H1 (cell line): ENCODE data around the gene IL9. TPM values are rescaled to one million over a fixed set of nuclear protein-coding genes. Genes with fewer than 3 reads are reported as not detected.

Source experiments
- CTCF ChIA-PET: fragments of 300-600 bp; sonication (Branson Sonifier 250); formaldehyde crosslinking; loops from one replicate; lab custom pipeline; 2021; ENCODE audit not compliant: partially characterized antibody; lab: Charles Lee
- POLR2A ChIA-PET: fragments of 300-600 bp; sonication (Branson Sonifier 250); formaldehyde crosslinking; loops from one replicate; lab custom pipeline; 2021; ENCODE audit warnings: inconsistent platforms; ENCODE audit not compliant: partially characterized antibody; lab: Charles Lee
- DNase-seq, 2 experiments: peaks; one replicate each; pipeline versions ENCODE4 v3.0.0 to v3.0.0-alpha.2; 2010 to 2022; ENCODE audit warnings: low spot score in 2 of 2, low read depth in 1 of 2, mixed read lengths in 1 of 2
- FAIRE-seq: peaks from 2 replicates; lab custom pipeline; 2011; peaks lifted over from hg19 to GRCh38; lab: Jason Lieb, UNC
- H2AFZ ChIP-seq: 2 replicates; pipeline ENCODE4 v1.8.1; 2012; ENCODE audit warnings: low read length, inconsistent platforms
- H2AK5ac ChIP-seq: 2 replicates; pipeline ENCODE4 v1.6.1; 2013; ENCODE audit warnings: low read depth, low read length
- H2BK120ac ChIP-seq: replicated peaks from 2 replicates; pipeline ENCODE3; 2013; ENCODE audit warnings: low read depth, low read length, inconsistent platforms
- H2BK12ac ChIP-seq: 2 replicates; pipeline ENCODE4 v1.6.1; 2013; ENCODE audit warnings: low read depth, low read length
- H2BK15ac ChIP-seq: 2 replicates; pipeline ENCODE4 v1.6.1; 2013; ENCODE audit warnings: low read length
- H2BK20ac ChIP-seq: 2 replicates; pipeline ENCODE4 v1.6.1; 2013; ENCODE audit warnings: low read length
- H2BK5ac ChIP-seq: 2 replicates; pipeline ENCODE4 v1.6.1; 2013; ENCODE audit warnings: low read depth, low read length
- H3K14ac ChIP-seq: 2 replicates; pipeline ENCODE4 v1.6.1; 2013; ENCODE audit warnings: inconsistent platforms; ENCODE audit not compliant: insufficient read length
- H3K18ac ChIP-seq: 2 replicates; pipeline ENCODE4 v1.6.1; 2013; ENCODE audit warnings: low read length; ENCODE audit errors: extremely low read depth
- H3K23ac ChIP-seq: 2 replicates; pipeline ENCODE4 v1.6.1; 2013; ENCODE audit warnings: inconsistent platforms; ENCODE audit not compliant: insufficient read length
- H3K23me2 ChIP-seq: 2 replicates; pipeline ENCODE4 v1.6.1; 2013; ENCODE audit warnings: low read depth, low read length
- H3K27ac ChIP-seq: 2 replicates; pipeline ENCODE4 v1.6.1; 2011; ENCODE audit warnings: low read depth, low read length, inconsistent platforms
- H3K27me3 ChIP-seq, 4 experiments: replicated peaks in 1 of 4; 1 replicate in 1 of 4; 2 replicates in 3 of 4; pipeline versions ENCODE4 v1.6.1 to v1.8.1; 2011 to 2013; ENCODE audit warnings: low read length in 3 of 4, mild to moderate bottlenecking in 3 of 4, inconsistent platforms in 2 of 4, mixed read lengths in 2 of 4, moderate library complexity in 1 of 4; ENCODE audit not compliant: control insufficient read depth in 3 of 4, insufficient read depth in 3 of 4; ENCODE audit errors: extremely low read depth in 1 of 4
- H3K36me3 ChIP-seq, 4 experiments: 2 replicates each; pipeline versions ENCODE4 v1.6.1 to v1.8.1; 2011 to 2013; ENCODE audit warnings: mild to moderate bottlenecking in 4 of 4, low read length in 3 of 4, moderate library complexity in 2 of 4, control low read depth in 1 of 4, inconsistent platforms in 1 of 4; ENCODE audit not compliant: insufficient read depth in 4 of 4, control insufficient read depth in 2 of 4
- H3K4ac ChIP-seq: replicated peaks from 2 replicates; pipeline ENCODE3; 2013; ENCODE audit warnings: low read length, low read depth, mixed read lengths, inconsistent platforms; ENCODE audit not compliant: insufficient read length
- H3K4me1 ChIP-seq, 4 experiments: replicated peaks in 1 of 4; 1 replicate in 1 of 4; 2 replicates in 3 of 4; pipeline versions ENCODE4 v1.6.1 to v1.8.1; 2011 to 2013; ENCODE audit warnings: low read length in 3 of 4, inconsistent platforms in 2 of 4, mixed read lengths in 1 of 4; ENCODE audit not compliant: insufficient read depth in 4 of 4, control insufficient read depth in 3 of 4
- H3K4me2 ChIP-seq, 2 experiments: 2 replicates each; pipeline versions ENCODE4 v1.6.1 to v1.8.1; 2011 to 2013; ENCODE audit warnings: low read depth in 2 of 2, low read length in 2 of 2, control low read depth in 1 of 2, inconsistent platforms in 1 of 2, mild to moderate bottlenecking in 1 of 2; ENCODE audit not compliant: insufficient read depth in 1 of 2
- H3K4me3 ChIP-seq, 4 experiments: fragments of 200-600, 300-600 bp in 1 of 4; sonication (generic), shearing (Covaris generic), sonication (Bioruptor Twin) in 1 of 4; 2 replicates each; pipeline versions ENCODE4 v1.5.1 to v1.8.1; 2011 to 2016; ENCODE audit warnings: low read length in 4 of 4, low read depth in 3 of 4, control low read depth in 2 of 4, inconsistent platforms in 2 of 4, mild to moderate bottlenecking in 2 of 4, mixed read lengths in 1 of 4, moderate library complexity in 1 of 4; ENCODE audit not compliant: insufficient read depth in 2 of 4; ENCODE audit errors: extremely low read depth in 1 of 4
- H3K56ac ChIP-seq: replicated peaks from 2 replicates; pipeline ENCODE3; 2013; ENCODE audit warnings: low read depth, mild to moderate bottlenecking, mixed read lengths, low read length, inconsistent platforms; ENCODE audit not compliant: insufficient read length
- H3K79me1 ChIP-seq: 2 replicates; pipeline ENCODE4 v1.6.1; 2013; ENCODE audit warnings: low read depth, low read length, control low read depth
- H3K79me2 ChIP-seq, 2 experiments: 2 replicates each; pipeline versions ENCODE4 v1.6.1 to v1.8.1; 2012 to 2013; ENCODE audit warnings: low read length in 2 of 2, mild to moderate bottlenecking in 2 of 2, inconsistent platforms in 1 of 2; ENCODE audit not compliant: insufficient read depth in 2 of 2, control insufficient read depth in 1 of 2
- H3K9ac ChIP-seq, 4 experiments: replicated peaks in 1 of 4; 1 replicate in 1 of 4; 2 replicates in 3 of 4; pipeline versions ENCODE4 v1.6.1 to v1.8.1; 2011 to 2013; ENCODE audit warnings: low read depth in 3 of 4, low read length in 3 of 4, control low read depth in 2 of 4, mild to moderate bottlenecking in 2 of 4, moderate library complexity in 2 of 4, inconsistent platforms in 1 of 4; ENCODE audit errors: extremely low read depth in 1 of 4
- H3K9me3 ChIP-seq, 2 experiments: 2 replicates each; pipeline versions ENCODE4 v1.6.1 to v1.8.1; 2012 to 2013; ENCODE audit warnings: mild to moderate bottlenecking in 2 of 2, moderate library complexity in 2 of 2, control low read depth in 1 of 2, inconsistent platforms in 1 of 2, low read depth in 1 of 2, low read length in 1 of 2, mixed read lengths in 1 of 2; ENCODE audit not compliant: insufficient read depth in 2 of 2
- H4K20me1 ChIP-seq, 2 experiments: replicated peaks in 1 of 2; 2 replicates each; pipeline versions ENCODE3 to v1.8.1; 2011 to 2013; ENCODE audit warnings: inconsistent platforms in 2 of 2, low read length in 2 of 2, mild to moderate bottlenecking in 1 of 2; ENCODE audit not compliant: insufficient read depth in 2 of 2, control insufficient read depth in 1 of 2
- H4K5ac ChIP-seq: 2 replicates; pipeline ENCODE4 v1.6.1; 2013; ENCODE audit warnings: low read length, low read depth, mixed read lengths, inconsistent platforms; ENCODE audit not compliant: insufficient read length
- H4K8ac ChIP-seq: 2 replicates; pipeline ENCODE4 v1.8.0; 2013; ENCODE audit warnings: mild to moderate bottlenecking, moderate library complexity, low read length, inconsistent platforms; ENCODE audit not compliant: insufficient read depth; ENCODE audit errors: extremely low read depth
- H4K91ac ChIP-seq: replicated peaks from 2 replicates; pipeline ENCODE3; 2013; ENCODE audit warnings: low read length, mixed read lengths, inconsistent platforms; ENCODE audit not compliant: insufficient read length
- ASH2L ChIP-seq: fragments of 200-600, 300-600 bp; sonication (generic); IDR thresholded peaks from one replicate; pipeline ENCODE4 v1.7.1; 2017; ENCODE audit warnings: low read length
- CBX8 ChIP-seq: fragments of 300-800, 300-1000 bp; sonication (generic); IDR thresholded peaks from 2 replicates; pipeline ENCODE4 v1.7.1; 2016; ENCODE audit warnings: low read depth, low read length, borderline replicate concordance
- CEBPB ChIP-seq: IDR thresholded peaks from 2 replicates; pipeline ENCODE4 v1.6.1; 2012; ENCODE audit warnings: low read depth, low read length
- CTBP2 ChIP-seq: IDR thresholded peaks from 2 replicates; pipeline ENCODE4 v1.7.0; 2011; ENCODE audit warnings: borderline replicate concordance, mild to moderate bottlenecking, moderate library complexity, mixed read lengths, low read length; ENCODE audit not compliant: insufficient read depth, insufficient read length
- EGR1 ChIP-seq: IDR thresholded peaks from 2 replicates; pipeline ENCODE4 v1.6.1; 2011; ENCODE audit warnings: low read depth, low read length, borderline replicate concordance
- EZH2 ChIP-seq: fragments of 200-600 bp; sonication (generic); IDR thresholded peaks from 2 replicates; pipeline ENCODE4 v1.7.1; 2012; ENCODE audit warnings: low read depth, mild to moderate bottlenecking, moderate library complexity, low read length, inconsistent platforms; ENCODE audit not compliant: severe bottlenecking
- NRF1 ChIP-seq: IDR thresholded peaks from 2 replicates; pipeline ENCODE4 v1.6.1; 2011; ENCODE audit warnings: mild to moderate bottlenecking, low read depth, low read length, improper control_type of control experiment
- POLR2AphosphoS5 ChIP-seq: IDR thresholded peaks from 2 replicates; pipeline ENCODE4 v1.6.1; 2011; ENCODE audit warnings: low read depth, low read length
- POU5F1 ChIP-seq: IDR thresholded peaks from 2 replicates; pipeline ENCODE4 v1.6.1; 2011; ENCODE audit warnings: low read depth, mild to moderate bottlenecking, low read length, moderate library complexity
- RBBP5 ChIP-seq: IDR thresholded peaks from 2 replicates; pipeline ENCODE4 v1.7.1; 2012; ENCODE audit warnings: low read depth, mild to moderate bottlenecking, inconsistent platforms, low read length, moderate library complexity, borderline replicate concordance
- RXRA ChIP-seq: IDR thresholded peaks from 2 replicates; pipeline ENCODE4 v1.6.1; 2011; ENCODE audit warnings: low read depth, mild to moderate bottlenecking, low read length, moderate library complexity; ENCODE audit not compliant: insufficient read depth
- SIN3A ChIP-seq, 2 experiments: IDR thresholded peaks in 1 of 2; conservative IDR thresholded peaks in 1 of 2; 2 replicates each; pipeline ENCODE4 v1.6.1; 2011 to 2012; ENCODE audit warnings: low read length in 2 of 2, improper control_type of control experiment in 1 of 2, low read depth in 1 of 2, mild to moderate bottlenecking in 1 of 2
- SP2 ChIP-seq: IDR thresholded peaks from 2 replicates; pipeline ENCODE4 v1.6.1; 2012; ENCODE audit warnings: mild to moderate bottlenecking, low read length, inconsistent platforms
- WGBS, 2 experiments: shearing (Covaris generic) in 1 of 2; methylation state at CpG; one replicate each; pipeline versions ENCODE4 v1.1.6 to v1.1.7; 2013 to 2015; ENCODE audit warnings: low lambda C conversion rate in 2 of 2, mixed read lengths in 2 of 2, inconsistent platforms in 1 of 2, low coverage in 1 of 2, missing lambda C conversion rate in 1 of 2; ENCODE audit not compliant: insufficient replicate concordance in 2 of 2, insufficient coverage in 1 of 2, insufficient read length in 1 of 2; ENCODE audit errors: extremely low coverage in 1 of 2, missing lambda C conversion rate in 1 of 2; 5-methylcytosine and 5-hydroxymethylcytosine counted together
- polyA plus RNA-seq, 7 experiments: library from polyadenylated mRNA; depleted of rRNA in 3 of 7; stranded (reverse) in 5 of 7; unstranded in 2 of 7; fragments of >200 nt in 5 of 7; fragments of 200-250 nt in 2 of 7; gene quantifications; 1 replicate in 5 of 7; 2 replicates in 1 of 7; 4 replicates in 1 of 7; pipeline versions ENCODE4 v1.2.1 to v1.2.3, GENCODE V29; 2011 to 2013; ENCODE audit warnings: missing spikeins in 2 of 7, mixed read lengths in 2 of 7
- total RNA-seq: library from RNA; stranded (reverse); fragmentation: NEBNext Ultra II Directional; extraction: Animal tissue kit (Norgen Biotek cat#: 25700); gene quantifications from 2 replicates; pipeline ENCODE4 v1.2.1, GENCODE V29; 2021

The IL9 gene
- total and polyA plus RNA-seq, 2 of the 8 experiments (the other 6 are each of a cell fraction or from before 2014, with no cell fraction given): not detected

DNA sequence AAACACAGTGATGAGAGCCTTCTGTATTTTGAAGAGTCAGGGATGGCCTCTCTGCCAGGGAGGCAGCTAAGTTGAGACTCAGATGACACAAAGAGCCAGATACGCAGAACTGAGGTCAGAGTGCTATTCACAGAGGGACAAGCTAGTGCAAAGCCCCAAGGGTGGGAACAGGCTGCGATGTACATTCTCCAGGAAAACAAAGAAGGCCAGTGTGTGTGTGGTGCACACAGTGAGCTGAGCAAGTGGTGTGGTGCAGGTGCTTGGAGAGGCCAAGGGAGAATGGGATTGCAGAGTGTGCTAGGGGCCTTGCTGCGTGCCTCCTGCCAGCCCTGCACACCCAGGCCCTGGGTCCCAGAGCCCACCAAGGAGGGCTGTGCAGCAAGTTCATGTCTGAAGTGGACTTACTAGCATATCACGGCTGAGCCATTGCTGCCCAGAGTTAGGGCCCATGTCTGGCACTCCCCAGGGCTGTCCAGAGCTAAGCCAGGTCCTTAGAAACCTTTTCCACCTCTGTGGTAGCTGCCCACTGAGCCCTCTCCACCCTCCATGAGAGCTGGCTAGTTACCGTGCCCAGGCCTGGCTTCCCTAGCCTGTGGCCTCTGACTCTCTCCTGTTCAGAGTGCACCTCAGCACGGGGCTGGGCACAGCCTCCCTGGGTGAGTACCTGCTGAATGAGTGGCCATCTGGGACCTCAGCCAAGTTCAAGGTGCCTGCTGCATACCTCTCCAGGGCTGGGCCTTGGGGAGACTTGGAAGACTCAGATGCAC lies 51.9 kb downstream of the IL9 start:
- no peak overlapping the region for H2AK5ac ChIP-seq
- no peak overlapping the region for H3K9ac ChIP-seq
- WGBS, 2 experiments: 94% methylated on average over 6 of the region's 6 CpGs; no CpG with 5 or more reads in 1 of the 2 experiments
- TF ChIP-seq EGR1 (no peak), SP2 (no peak), CEBPB (no peak), CTBP2 (no peak), POLR2AphosphoS5 (no peak), NRF1 (no peak), CBX8 (no peak), ASH2L (no peak), EZH2 (no peak), RBBP5 (no peak), SIN3A (conservative IDR thresholded peaks at IDR 0.05 in 1 of 2, IDR thresholded peaks at IDR 0.05 in 1 of 2; ENCODE audit: low read depth in 1 of 2, low read length in 2 of 2) (no peak), POU5F1 (no peak), RXRA (no peak)

More for the DNA sequence above, 51.9 kb downstream of the IL9 start:
- no peak overlapping the region for H4K5ac ChIP-seq
- no peaks in the 10 kb centered on the region for H3K36me3 ChIP-seq
- H4K20me1 ChIP-seq: no peaks in the 10 kb centered on the region
- H4K8ac ChIP-seq: no peak overlapping the region
- DNase-seq (no peak), FAIRE-seq (no peak)
- H3K4ac ChIP-seq: no peak overlapping the region
- no peak overlapping the region for H3K4me2 ChIP-seq
- H2BK120ac ChIP-seq: no peak overlapping the region
- ChIA-PET POLR2A (interaction anchor here (0.9 kb wide), 1 partner anchor 9 kb away, joined by 3 read pairs; the partner anchor contains the start of gene SLC25A48), CTCF (interaction anchor here (1.2 to 4.0 kb wide), 5 partner anchors 9 to 291 kb away, joined by 3 to 19 read pairs (median 6); partner anchors contain the start of gene SLC25A48)
- H3K27me3 ChIP-seq: no peaks in the 10 kb centered on the region
- H2BK5ac ChIP-seq: no peak overlapping the region
- no peaks in the 10 kb centered on the region for H3K79me2 ChIP-seq
- H3K18ac ChIP-seq: no peak overlapping the region
- no peaks in the 10 kb centered on the region for H3K23me2 ChIP-seq
- no peak overlapping the region for H4K91ac ChIP-seq
- H3K56ac ChIP-seq: no peak overlapping the region
- no peak overlapping the region for H3K14ac ChIP-seq
- no peaks in the 10 kb centered on the region for H3K79me1 ChIP-seq
- no peak overlapping the region for H2AFZ ChIP-seq
- H2BK12ac ChIP-seq: no peak overlapping the region
- peaks cover 0 to 7% of the 10 kb centered on the region in 2 experiments; a peak in 2 of 4 replicates for H3K9me3 ChIP-seq
- H3K4me1 ChIP-seq: no peaks in the 10 kb centered on the region
- H3K23ac ChIP-seq: no peak overlapping the region
- H3K4me3 ChIP-seq: no peak overlapping the region
- no peak overlapping the region for H2BK15ac ChIP-seq
- no peak overlapping the region for H3K27ac ChIP-seq
- H2BK20ac ChIP-seq: no peak overlapping the region
